ENCODE measurements around the gene TBCK.

Gene TBCK

DNA sequence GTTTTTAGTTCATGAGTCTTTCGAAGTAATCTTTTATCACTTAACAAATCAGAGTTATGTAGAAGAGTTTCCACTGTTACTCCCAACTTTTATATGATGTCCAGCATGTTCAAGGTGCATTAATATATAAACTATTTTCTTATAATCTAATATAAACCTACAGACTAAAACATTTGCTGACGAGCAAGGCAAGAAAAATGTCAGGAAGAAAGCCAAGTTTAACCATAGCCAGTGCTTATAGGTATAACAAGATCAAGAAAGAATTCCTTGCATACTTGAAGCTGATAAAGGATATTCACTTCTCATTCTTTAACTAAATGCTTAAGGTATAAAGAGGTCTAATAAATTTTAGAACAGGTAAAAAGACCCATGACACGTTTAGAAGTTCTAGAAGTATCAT, 253.0 kb downstream of the TBCK start:
- Histone ChIP-seq H3K27me3 (ENCODE audit: control insufficient read depth in 1 of 2, insufficient read depth in 2 of 2, low read length in 2 of 2) (no peaks in the 10 kb centered on the region), H3K9ac (ENCODE audit: low read depth in 1 of 2, low read length in 2 of 2) (no peak overlapping the region)

DNA sequence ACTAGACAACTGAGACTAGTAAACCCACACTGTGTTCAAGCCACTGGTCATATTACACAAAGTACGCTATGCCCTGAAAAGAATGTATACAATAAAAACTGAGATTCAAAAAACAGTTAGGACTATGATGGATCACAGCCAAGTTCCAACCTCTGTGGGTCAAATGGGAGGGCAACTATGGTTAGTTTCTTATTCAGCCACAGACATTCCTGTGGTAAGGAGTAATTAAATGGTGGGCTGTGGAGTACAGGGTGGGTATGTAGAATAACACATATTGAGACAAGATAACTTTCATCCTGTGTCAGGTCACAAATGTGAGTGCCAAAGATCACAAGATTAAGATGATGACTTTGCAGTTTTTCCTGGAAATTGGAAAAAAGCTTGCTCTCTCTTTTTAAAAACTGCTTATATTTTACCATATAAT, 253.5 kb downstream of the TBCK start:
- no peaks in the 10 kb centered on the region for H3K9me3 ChIP-seq (ENCODE audit: control insufficient read depth in 1 of 2, low read length in 2 of 2)
- H3K36me3 ChIP-seq (ENCODE audit: control insufficient read depth in 1 of 2, insufficient read depth in 2 of 2, low read length in 2 of 2): no peaks in the 10 kb centered on the region
- H3K4me3 ChIP-seq (ENCODE audit: low read depth in 1 of 2, low read length in 2 of 2): no peak overlapping the region
- peaks cover 0 to 5% of the 10 kb centered on the region in 2 donors for H3K4me1 ChIP-seq (ENCODE audit: control insufficient read depth in 1 of 2, insufficient read depth in 2 of 2, low read length in 2 of 2)
- H3K27me3 ChIP-seq (ENCODE audit: control insufficient read depth in 1 of 2, insufficient read depth in 2 of 2, low read length in 2 of 2): no peaks in the 10 kb centered on the region
- no peak overlapping the region for H3K9ac ChIP-seq (ENCODE audit: low read depth in 1 of 2, low read length in 2 of 2)
- no peak overlapping the region for H3K27ac ChIP-seq (ENCODE audit: low read depth, low read length)

More for the DNA sequence above, 253.0 kb downstream of the TBCK start:
- Histone ChIP-seq H3K4me1 (ENCODE audit: control insufficient read depth in 1 of 2, insufficient read depth in 2 of 2, low read length in 2 of 2) (peaks cover 0 to 5% of the 10 kb centered on the region in 2 donors), H3K4me3 (ENCODE audit: low read depth in 1 of 2, low read length in 2 of 2) (no peak overlapping the region), H3K9me3 (ENCODE audit: control insufficient read depth in 1 of 2, low read length in 2 of 2) (no peaks in the 10 kb centered on the region), H3K27ac (ENCODE audit: low read depth, low read length) (no peak overlapping the region), H3K36me3 (ENCODE audit: control insufficient read depth in 1 of 2, insufficient read depth in 2 of 2, low read length in 2 of 2) (no peaks in the 10 kb centered on the region)

DNA sequence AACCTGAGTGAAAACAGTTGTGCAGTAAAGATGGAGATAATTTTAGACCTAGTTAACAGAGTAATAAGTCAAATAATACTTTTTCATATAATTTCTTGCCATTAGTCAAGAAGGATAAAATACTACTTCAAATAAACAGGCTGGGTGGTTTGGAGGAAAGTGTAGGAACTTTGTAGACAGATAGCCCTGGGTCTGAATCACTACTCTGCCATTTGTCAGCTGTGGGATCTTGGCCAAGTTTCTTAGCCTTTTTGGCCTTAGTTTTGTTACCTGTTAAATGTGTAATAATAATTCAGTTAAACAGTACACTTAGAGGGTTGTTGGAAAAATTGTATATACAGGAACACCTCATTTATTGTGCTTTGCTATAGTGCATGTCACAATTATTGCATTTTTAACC, 257.1 kb downstream of the TBCK start:
- no peak overlapping the region for H3K4me3 ChIP-seq (ENCODE audit: low read depth in 1 of 2, low read length in 2 of 2)
- no peaks in the 10 kb centered on the region for H3K36me3 ChIP-seq (ENCODE audit: control insufficient read depth in 1 of 2, insufficient read depth in 2 of 2, low read length in 2 of 2)
- no peak overlapping the region for H3K9ac ChIP-seq (ENCODE audit: low read depth in 1 of 2, low read length in 2 of 2)
- no peaks in the 10 kb centered on the region for H3K27me3 ChIP-seq (ENCODE audit: control insufficient read depth in 1 of 2, insufficient read depth in 2 of 2, low read length in 2 of 2)
- H3K9me3 ChIP-seq (ENCODE audit: control insufficient read depth in 1 of 2, low read length in 2 of 2): no peaks in the 10 kb centered on the region
- H3K27ac ChIP-seq (ENCODE audit: low read depth, low read length): no peak overlapping the region
- no peaks in the 10 kb centered on the region for H3K4me1 ChIP-seq (ENCODE audit: control insufficient read depth in 1 of 2, insufficient read depth in 2 of 2, low read length in 2 of 2)

DNA sequence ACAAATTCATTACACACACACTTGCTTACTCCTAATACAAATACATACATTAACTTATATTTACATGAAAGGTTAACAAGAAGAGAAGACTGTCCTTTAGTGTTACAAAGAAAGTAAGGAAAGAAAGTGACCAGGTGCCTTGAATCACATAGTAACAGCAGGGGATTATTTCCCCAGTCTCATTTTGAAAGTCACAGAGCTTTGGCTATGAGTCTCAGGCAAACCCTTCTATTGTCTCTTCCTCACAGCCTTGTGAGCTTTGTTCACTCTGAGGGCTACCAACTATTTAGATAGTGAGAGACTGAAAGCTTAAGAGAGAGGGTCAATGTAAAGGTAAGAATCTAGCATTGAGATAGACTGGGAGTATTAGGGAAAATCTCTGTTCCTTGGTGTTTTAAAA, 259.1 kb downstream of the TBCK start:
- H3K27ac ChIP-seq (ENCODE audit: low read depth, low read length): no peak overlapping the region
- no peak overlapping the region for H3K9ac ChIP-seq (ENCODE audit: low read depth in 1 of 2, low read length in 2 of 2)
- no peaks in the 10 kb centered on the region for H3K27me3 ChIP-seq (ENCODE audit: control insufficient read depth in 1 of 2, insufficient read depth in 2 of 2, low read length in 2 of 2)
- no peak overlapping the region for H3K4me3 ChIP-seq (ENCODE audit: low read depth in 1 of 2, low read length in 2 of 2)
- no peaks in the 10 kb centered on the region for H3K4me1 ChIP-seq (ENCODE audit: control insufficient read depth in 1 of 2, insufficient read depth in 2 of 2, low read length in 2 of 2)
- H3K9me3 ChIP-seq (ENCODE audit: control insufficient read depth in 1 of 2, low read length in 2 of 2): no peaks in the 10 kb centered on the region
- H3K36me3 ChIP-seq (ENCODE audit: control insufficient read depth in 1 of 2, insufficient read depth in 2 of 2, low read length in 2 of 2): no peaks in the 10 kb centered on the region

DNA sequence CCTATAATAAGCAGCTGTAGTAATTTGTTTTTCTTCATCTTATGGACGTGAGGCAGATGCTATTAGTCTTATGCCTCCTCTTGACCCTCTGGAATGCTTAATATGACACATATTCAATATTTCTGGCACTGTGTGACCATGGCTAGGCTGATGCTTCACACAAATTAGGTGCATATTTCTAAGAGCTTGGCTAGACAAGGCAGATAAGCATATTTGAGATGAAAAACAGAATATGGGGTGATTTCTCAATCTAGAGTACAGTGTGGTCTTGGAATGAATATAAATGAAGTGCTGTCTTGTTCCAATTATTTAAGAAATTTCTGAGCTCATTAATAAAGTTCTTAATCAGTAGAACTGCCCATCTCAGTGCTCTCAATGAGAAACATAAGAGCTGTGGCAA, 264.5 kb downstream of the TBCK start:
- Histone ChIP-seq H3K9me3 (ENCODE audit: control insufficient read depth in 1 of 2, low read length in 2 of 2) (no peaks in the 10 kb centered on the region), H3K27ac (ENCODE audit: low read depth, low read length) (no peak overlapping the region), H3K36me3 (ENCODE audit: control insufficient read depth in 1 of 2, insufficient read depth in 2 of 2, low read length in 2 of 2) (no peaks in the 10 kb centered on the region), H3K4me3 (ENCODE audit: low read depth in 1 of 2, low read length in 2 of 2) (no peak overlapping the region), H3K9ac (ENCODE audit: low read depth in 1 of 2, low read length in 2 of 2) (no peak overlapping the region), H3K27me3 (ENCODE audit: control insufficient read depth in 1 of 2, insufficient read depth in 2 of 2, low read length in 2 of 2) (no peaks in the 10 kb centered on the region), H3K4me1 (ENCODE audit: control insufficient read depth in 1 of 2, insufficient read depth in 2 of 2, low read length in 2 of 2) (no peaks in the 10 kb centered on the region)

DNA sequence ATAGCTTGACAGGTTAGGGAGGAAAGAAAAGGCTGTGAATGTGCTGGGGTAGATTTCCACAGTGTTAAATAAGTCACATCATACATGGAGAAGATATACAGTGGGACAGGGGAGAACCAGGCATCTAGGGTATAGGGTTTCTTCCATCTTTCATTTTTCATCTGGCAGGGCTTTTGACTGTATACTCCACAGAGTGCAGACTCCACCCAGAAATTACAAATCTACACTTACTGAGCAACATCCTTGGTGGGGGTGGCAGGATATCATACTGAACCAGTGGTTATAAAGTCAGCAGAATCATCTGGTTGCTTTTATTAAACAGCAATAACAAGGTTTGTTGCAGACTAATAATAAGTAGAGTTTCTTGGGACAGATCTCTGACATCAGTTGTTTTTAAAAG, 266.5 kb downstream of the TBCK start:
- Histone ChIP-seq H3K36me3 (ENCODE audit: control insufficient read depth in 1 of 2, insufficient read depth in 2 of 2, low read length in 2 of 2) (peaks cover 0 to 3% of the 10 kb centered on the region in 2 donors), H3K9me3 (ENCODE audit: control insufficient read depth in 1 of 2, low read length in 2 of 2) (no peaks in the 10 kb centered on the region), H3K27ac (ENCODE audit: low read depth, low read length) (no peak overlapping the region)

DNA sequence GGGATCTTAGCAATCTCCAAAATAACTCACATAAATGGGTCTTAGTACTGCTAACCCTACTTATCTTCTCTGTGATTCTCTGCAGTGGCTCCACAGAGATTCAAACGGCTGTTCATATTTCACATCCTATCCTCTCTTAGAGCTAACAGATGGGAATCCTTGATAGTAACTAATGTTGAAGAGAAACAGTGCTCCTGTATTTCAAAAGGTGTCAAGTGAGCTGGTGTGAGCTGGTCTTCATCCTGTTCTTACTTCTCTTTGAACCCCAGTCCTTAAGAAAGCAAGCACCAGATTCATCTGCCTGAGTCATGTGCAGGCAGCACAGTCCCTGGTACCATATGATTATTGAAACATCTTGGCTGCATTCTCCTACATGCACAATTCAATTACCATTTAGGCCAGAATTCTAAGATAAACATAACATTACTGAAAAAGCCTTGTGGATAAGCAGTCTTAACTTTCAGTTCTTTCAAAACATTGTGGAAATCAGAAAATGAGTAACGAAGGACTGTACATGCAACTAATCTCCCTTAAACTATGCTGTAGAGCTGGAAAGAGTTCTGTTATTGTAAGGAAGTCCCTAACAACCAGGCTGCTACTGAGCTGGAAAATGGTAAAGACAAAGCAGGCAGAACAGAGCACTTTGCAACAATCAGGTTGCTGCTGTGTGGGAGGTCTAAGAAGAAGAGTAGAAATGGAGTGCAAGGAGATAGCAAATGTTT, 267.6 kb downstream of the TBCK start:
- Histone ChIP-seq H3K4me1 (ENCODE audit: control insufficient read depth in 1 of 2, insufficient read depth in 2 of 2, low read length in 2 of 2) (no peaks in the 10 kb centered on the region), H3K27ac (ENCODE audit: low read depth, low read length) (no peak overlapping the region), H3K9ac (ENCODE audit: low read depth in 1 of 2, low read length in 2 of 2) (no peak overlapping the region)

More for the DNA sequence above, 266.5 kb downstream of the TBCK start:
- H3K9ac ChIP-seq (ENCODE audit: low read depth in 1 of 2, low read length in 2 of 2): no peak overlapping the region
- H3K4me3 ChIP-seq (ENCODE audit: low read depth in 1 of 2, low read length in 2 of 2): no peak overlapping the region
- H3K27me3 ChIP-seq (ENCODE audit: control insufficient read depth in 1 of 2, insufficient read depth in 2 of 2, low read length in 2 of 2): no peaks in the 10 kb centered on the region
- no peaks in the 10 kb centered on the region for H3K4me1 ChIP-seq (ENCODE audit: control insufficient read depth in 1 of 2, insufficient read depth in 2 of 2, low read length in 2 of 2)

DNA sequence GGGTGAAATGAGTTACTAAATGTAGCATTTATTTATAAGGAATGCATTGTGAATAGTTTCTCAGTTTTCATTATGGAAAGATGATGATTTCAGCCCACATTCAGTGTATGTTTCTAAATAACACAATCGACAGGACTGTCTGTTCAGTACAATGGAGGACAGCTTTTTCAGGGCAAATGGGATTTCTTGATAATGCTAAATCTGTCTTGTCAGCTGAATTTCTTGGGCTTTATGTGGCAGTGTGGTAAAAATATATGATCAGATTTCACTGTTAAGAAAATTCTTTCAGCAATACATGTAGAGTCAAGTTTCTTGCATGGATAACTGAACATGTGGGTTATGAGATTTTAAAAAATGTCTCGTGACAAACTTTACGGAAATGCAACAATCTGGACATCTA, 269.9 kb downstream of the TBCK start:
- peaks cover 0 to 3% of the 10 kb centered on the region in 2 donors for H3K36me3 ChIP-seq (ENCODE audit: control insufficient read depth in 1 of 2, insufficient read depth in 2 of 2, low read length in 2 of 2)
- H3K4me3 ChIP-seq (ENCODE audit: low read depth in 1 of 2, low read length in 2 of 2): no peak overlapping the region
- H3K4me1 ChIP-seq (ENCODE audit: control insufficient read depth in 1 of 2, insufficient read depth in 2 of 2, low read length in 2 of 2): no peaks in the 10 kb centered on the region
- H3K9me3 ChIP-seq (ENCODE audit: control insufficient read depth in 1 of 2, low read length in 2 of 2): no peaks in the 10 kb centered on the region
- H3K9ac ChIP-seq (ENCODE audit: low read depth in 1 of 2, low read length in 2 of 2): no peak overlapping the region
- H3K27ac ChIP-seq (ENCODE audit: low read depth, low read length): no peak overlapping the region
- H3K27me3 ChIP-seq (ENCODE audit: control insufficient read depth in 1 of 2, insufficient read depth in 2 of 2, low read length in 2 of 2): no peaks in the 10 kb centered on the region

More for the DNA sequence above, 267.6 kb downstream of the TBCK start:
- H3K4me3 ChIP-seq (ENCODE audit: low read depth in 1 of 2, low read length in 2 of 2): no peak overlapping the region
- H3K36me3 ChIP-seq (ENCODE audit: control insufficient read depth in 1 of 2, insufficient read depth in 2 of 2, low read length in 2 of 2): peaks cover 0 to 3% of the 10 kb centered on the region in 2 donors
- no peaks in the 10 kb centered on the region for H3K9me3 ChIP-seq (ENCODE audit: control insufficient read depth in 1 of 2, low read length in 2 of 2)
- no peaks in the 10 kb centered on the region for H3K27me3 ChIP-seq (ENCODE audit: control insufficient read depth in 1 of 2, insufficient read depth in 2 of 2, low read length in 2 of 2)

DNA sequence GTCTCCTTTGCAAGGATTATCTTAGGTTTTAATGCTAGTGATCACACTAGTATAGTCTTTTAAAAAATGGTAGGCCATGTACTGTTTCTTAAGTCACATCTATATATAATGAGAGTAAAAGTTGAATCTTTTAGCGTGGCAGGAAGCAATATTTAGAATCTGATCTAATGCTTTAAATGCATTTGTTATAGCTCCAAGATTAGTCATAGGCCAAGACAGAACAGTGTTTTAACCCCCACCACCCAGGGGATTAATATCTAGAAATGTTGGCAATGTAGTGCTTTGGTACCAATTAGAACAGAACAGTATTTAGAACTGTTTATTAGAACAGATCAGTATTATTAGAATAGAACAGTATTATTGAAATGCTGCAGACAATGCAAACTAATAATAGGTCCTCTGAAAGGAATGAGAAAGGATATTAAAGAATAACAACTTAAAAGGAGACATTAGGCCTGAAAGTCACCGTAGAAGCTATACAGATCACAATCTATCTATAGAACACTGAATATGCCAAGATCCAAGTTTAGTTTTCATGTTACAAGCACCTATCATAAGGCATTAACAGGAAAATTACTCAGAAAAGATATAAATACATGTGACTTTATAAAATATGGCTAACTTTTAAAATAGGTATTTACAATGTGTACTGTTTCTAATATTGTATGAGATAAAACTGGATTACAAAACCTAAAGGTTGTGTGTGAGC, 274.6 kb downstream of the TBCK start:
- peaks cover 0 to 3% of the 10 kb centered on the region in 2 donors for H3K36me3 ChIP-seq (ENCODE audit: control insufficient read depth in 1 of 2, insufficient read depth in 2 of 2, low read length in 2 of 2)
- no peaks in the 10 kb centered on the region for H3K4me1 ChIP-seq (ENCODE audit: control insufficient read depth in 1 of 2, insufficient read depth in 2 of 2, low read length in 2 of 2)
- H3K4me3 ChIP-seq (ENCODE audit: low read depth in 1 of 2, low read length in 2 of 2): no peak overlapping the region
- H3K9ac ChIP-seq (ENCODE audit: low read depth in 1 of 2, low read length in 2 of 2): no peak overlapping the region
- no peak overlapping the region for H3K27ac ChIP-seq (ENCODE audit: low read depth, low read length)
- no peaks in the 10 kb centered on the region for H3K9me3 ChIP-seq (ENCODE audit: control insufficient read depth in 1 of 2, low read length in 2 of 2)
- no peaks in the 10 kb centered on the region for H3K27me3 ChIP-seq (ENCODE audit: control insufficient read depth in 1 of 2, insufficient read depth in 2 of 2, low read length in 2 of 2)

DNA sequence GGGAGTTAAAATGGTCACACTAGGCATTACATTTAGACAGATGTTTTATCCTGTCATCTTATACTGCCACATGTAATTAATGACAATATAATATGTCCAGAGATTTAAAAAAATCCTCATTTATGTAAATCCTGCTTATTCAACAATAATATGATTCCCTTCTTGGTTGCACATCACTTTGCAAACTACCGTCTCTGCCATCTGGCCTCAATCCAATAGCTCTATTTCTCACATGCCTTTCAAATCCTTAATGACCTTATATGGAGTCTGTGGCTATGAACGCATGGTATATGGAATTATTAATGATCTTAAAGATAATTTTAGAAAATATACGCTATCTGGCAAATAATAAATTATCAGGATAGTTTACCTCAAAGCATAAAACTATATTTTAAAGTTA, 276.2 kb downstream of the TBCK start:
- no peak overlapping the region for H3K9ac ChIP-seq (ENCODE audit: low read depth in 1 of 2, low read length in 2 of 2)
- H3K4me3 ChIP-seq (ENCODE audit: low read depth in 1 of 2, low read length in 2 of 2): no peak overlapping the region

More for the DNA sequence above, 276.2 kb downstream of the TBCK start:
- no peaks in the 10 kb centered on the region for H3K27me3 ChIP-seq (ENCODE audit: control insufficient read depth in 1 of 2, insufficient read depth in 2 of 2, low read length in 2 of 2)
- no peaks in the 10 kb centered on the region for H3K36me3 ChIP-seq (ENCODE audit: control insufficient read depth in 1 of 2, insufficient read depth in 2 of 2, low read length in 2 of 2)
- H3K27ac ChIP-seq (ENCODE audit: low read depth, low read length): no peak overlapping the region
- H3K9me3 ChIP-seq (ENCODE audit: control insufficient read depth in 1 of 2, low read length in 2 of 2): no peaks in the 10 kb centered on the region
- H3K4me1 ChIP-seq (ENCODE audit: control insufficient read depth in 1 of 2, insufficient read depth in 2 of 2, low read length in 2 of 2): no peaks in the 10 kb centered on the region
